Measurements from ENCODE around the gene MAPK6. TPM values are rescaled to one million over a fixed set of nuclear protein-coding genes. Genes with fewer than 3 reads are reported as not detected.

MAPK6 gene
- total and polyA plus RNA-seq, 2 of the 8 experiments (the other 6 are each of a cell fraction or from before 2014, with no cell fraction given): 22.6 to 108 TPM

- POLR2A ChIA-PET (ENCODE audit: partially characterized antibody): no interaction called here
Observed at GRCh38 chr15:52057996-52058395, 39.0 kb downstream of the MAPK6 start.

More at GRCh38 chr15:52057996-52058395, 39.0 kb downstream of the MAPK6 start:
- Histone ChIP-seq H2AK5ac (ENCODE audit: low read depth, low read length) (no peak overlapping the region), H4K8ac (ENCODE audit: extremely low read depth, insufficient read depth, low read length) (no peak overlapping the region), H3K27ac (ENCODE audit: low read depth, low read length) (no peak overlapping the region), H2BK15ac (ENCODE audit: low read length) (no peak overlapping the region), H3K79me1 (ENCODE audit: low read depth, low read length) (no peaks in the 10 kb centered on the region), H3K27me3 (replicated peaks in 1 of 4; ENCODE audit: control insufficient read depth in 3 of 4, extremely low read depth in 1 of 4, insufficient read depth in 3 of 4, low read length in 3 of 4) (no peaks in the 10 kb centered on the region), H4K20me1 (replicated peaks in 1 of 2; ENCODE audit: control insufficient read depth in 1 of 2, insufficient read depth in 2 of 2, low read length in 2 of 2) (no peaks in the 10 kb centered on the region), H4K5ac (ENCODE audit: insufficient read length, low read depth, low read length) (no peak overlapping the region), H3K4me2 (ENCODE audit: insufficient read depth in 1 of 2, low read depth in 2 of 2, low read length in 2 of 2) (no peak overlapping the region), H3K9me3 (ENCODE audit: insufficient read depth in 2 of 2, low read depth in 1 of 2, low read length in 1 of 2) (no peaks in the 10 kb centered on the region), H3K14ac (ENCODE audit: insufficient read length) (no peak overlapping the region), H2BK12ac (ENCODE audit: low read depth, low read length) (no peak overlapping the region), H2BK20ac (ENCODE audit: low read length) (no peak overlapping the region), H3K56ac (replicated peaks; ENCODE audit: insufficient read length, low read depth, low read length) (no peak overlapping the region), H4K91ac (replicated peaks; ENCODE audit: insufficient read length, low read length) (no peak overlapping the region), H3K36me3 (ENCODE audit: control insufficient read depth in 2 of 4, insufficient read depth in 4 of 4, low read length in 3 of 4) (peaks cover 10 to 64% (median 37%) of the 10 kb centered on the region in 4 experiments; a peak in 7 of 8 replicates), H3K4me1 (replicated peaks in 1 of 4; ENCODE audit: control insufficient read depth in 3 of 4, insufficient read depth in 4 of 4, low read length in 3 of 4) (no peaks in the 10 kb centered on the region), H3K18ac (ENCODE audit: extremely low read depth, low read length) (no peak overlapping the region), H2BK5ac (ENCODE audit: low read depth, low read length) (no peak overlapping the region), H3K23ac (ENCODE audit: insufficient read length) (no peak overlapping the region), H3K4me3 (ENCODE audit: extremely low read depth in 1 of 4, insufficient read depth in 2 of 4, low read depth in 3 of 4, low read length in 4 of 4) (no peak overlapping the region), H2BK120ac (replicated peaks; ENCODE audit: low read depth, low read length) (no peak overlapping the region), H3K9ac (replicated peaks in 1 of 4; ENCODE audit: extremely low read depth in 1 of 4, low read depth in 3 of 4, low read length in 3 of 4) (no peak overlapping the region), H3K79me2 (ENCODE audit: control insufficient read depth in 1 of 2, insufficient read depth in 2 of 2, low read length in 2 of 2) (no peaks in the 10 kb centered on the region), H2AFZ (ENCODE audit: low read length) (no peak overlapping the region), H3K23me2 (ENCODE audit: low read depth, low read length) (no peaks in the 10 kb centered on the region), H3K4ac (replicated peaks; ENCODE audit: insufficient read length, low read depth, low read length) (no peak overlapping the region)
- no peak for DNase-seq (ENCODE audit: low read depth in 1 of 2, low spot score in 2 of 2)
- no peak for FAIRE-seq
- no peak for TF ChIP-seq SIX5 (IDR thresholded peaks at IDR 0.05; ENCODE audit: low read depth, low read length)
- no peak for TF ChIP-seq POLR2A (IDR thresholded peaks at IDR 0.05; ENCODE audit: control extremely low read depth in 1 of 2, low read depth in 2 of 2, low read length in 2 of 2)
- TF ChIP-seq KDM4A (IDR thresholded peaks at IDR 0.05; ENCODE audit: low read depth, low read length, severe bottlenecking): no peak
- TF ChIP-seq TAF7 (optimal IDR thresholded peaks at IDR 0.05; ENCODE audit: borderline replicate concordance, low read depth, low read length): no peak
- TF ChIP-seq, protein P1, sequence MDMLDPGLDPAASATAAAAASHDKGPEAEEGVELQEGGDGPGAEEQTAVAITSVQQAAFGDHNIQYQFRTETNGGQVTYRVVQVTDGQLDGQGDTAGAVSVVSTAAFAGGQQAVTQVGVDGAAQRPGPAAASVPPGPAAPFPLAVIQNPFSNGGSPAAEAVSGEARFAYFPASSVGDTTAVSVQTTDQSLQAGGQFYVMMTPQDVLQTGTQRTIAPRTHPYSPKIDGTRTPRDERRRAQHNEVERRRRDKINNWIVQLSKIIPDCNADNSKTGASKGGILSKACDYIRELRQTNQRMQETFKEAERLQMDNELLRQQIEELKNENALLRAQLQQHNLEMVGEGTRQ (IDR thresholded peaks at IDR 0.05; ENCODE audit: low read length): no peak
- CTCF ChIA-PET (ENCODE audit: partially characterized antibody): interaction anchor here (1.3 to 2.6 kb wide), 3 partner anchors 13 to 63 kb away, joined by 4 to 7 read pairs (median 5); no protein-coding TSS in a partner anchor

All from H1 (cell line).